GM18511 (cell line): Measurements from ENCODE around the gene POLR3E.
"Not testable (repeated sequence)": the region's sequence is repeated elsewhere in the genome, so short reads cannot be mapped to it uniquely, and the experiment has no call there.

Experiments
- ATAC-seq: cut with Tn5 transposase; IDR thresholded peaks from one replicate; pipeline ENCODE4 v1.9.1; 2021; ENCODE audit warnings: mild to moderate bottlenecking, moderate library complexity; ENCODE audit not compliant: unreplicated experiment

The POLR3E gene

GRCh38 chr16:22333457-22333994, 36.3 kb downstream of the POLR3E start:
- ATAC-seq = no peak

DNA sequence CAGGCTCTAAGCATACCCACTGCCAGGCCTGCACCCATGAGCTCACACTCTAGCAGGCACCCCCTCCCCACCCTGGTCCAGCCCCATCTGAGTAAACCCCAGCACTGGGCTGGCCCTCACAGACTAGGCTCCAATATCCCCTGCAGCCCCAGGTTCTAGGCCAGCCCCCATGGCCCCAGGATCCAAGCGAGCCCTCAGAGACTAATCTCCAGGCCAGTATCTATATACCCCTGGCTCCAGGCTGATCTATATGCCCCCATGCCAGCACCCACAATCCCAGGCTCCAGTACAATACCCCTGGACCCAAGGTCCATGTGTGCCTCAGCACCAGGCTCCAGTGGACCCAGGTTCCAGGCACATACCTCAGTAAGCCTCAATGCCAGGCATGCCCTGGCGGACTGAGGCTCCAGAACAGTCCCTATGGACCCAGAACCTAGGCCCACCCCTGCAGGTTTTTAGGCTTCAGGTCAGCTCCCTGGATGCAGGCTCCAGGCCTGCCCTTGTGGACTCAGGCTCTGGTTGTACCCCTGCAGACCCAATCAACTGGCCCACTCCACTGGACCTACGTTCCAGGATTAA, 38.5 kb downstream of the POLR3E start:
- ATAC-seq = no peak

- no peak for ATAC-seq
These were observed 39.4 kb downstream of the POLR3E start for GRCh38 chr16:22336581-22336980.

DNA sequence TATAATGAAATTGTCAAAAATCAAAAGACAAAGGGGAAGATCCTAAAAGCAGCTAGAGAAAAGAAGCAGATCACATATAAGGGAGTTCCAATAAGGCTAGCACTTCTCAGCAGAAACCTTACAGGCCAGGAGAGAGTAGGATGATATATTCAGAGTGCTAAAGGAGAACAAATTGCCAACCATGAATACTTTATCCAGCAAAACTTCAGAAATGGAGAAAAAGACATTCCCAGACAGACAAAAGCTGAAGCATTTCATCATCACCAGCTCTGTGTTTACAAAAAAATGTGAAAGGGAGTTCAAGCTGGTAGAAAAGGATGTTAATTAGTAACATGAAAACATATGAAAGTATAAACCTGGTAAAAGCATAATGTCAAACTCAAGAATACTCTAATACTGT, 39.8 kb downstream of the POLR3E start:
- ATAC-seq = no peak

- ATAC-seq = no peak
These were observed 40.8 kb downstream of the POLR3E start for GRCh38 chr16:22337849-22338635.

DNA sequence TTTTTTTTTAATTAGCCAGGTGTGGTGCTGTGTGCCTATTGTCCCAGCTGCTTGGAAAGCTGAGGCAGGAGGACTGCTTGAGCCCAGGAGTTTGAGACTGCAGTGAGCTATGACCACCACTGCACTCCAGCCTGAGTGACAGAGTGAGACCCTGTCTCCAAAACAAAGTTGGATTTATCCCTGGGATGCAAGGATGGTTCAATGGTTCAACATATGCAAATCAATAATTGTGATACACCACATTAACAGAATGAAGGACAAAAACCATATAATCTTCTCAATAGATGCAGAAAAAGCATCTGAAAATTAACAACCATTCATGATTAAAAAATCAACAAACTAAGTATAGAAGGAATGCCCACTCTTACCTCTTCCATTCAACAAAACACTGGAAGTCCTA, 43.7 kb downstream of the POLR3E start:
- ATAC-seq = no peak

- no peak for ATAC-seq
These were observed 44.9 kb downstream of the POLR3E start for GRCh38 chr16:22342082-22342481.

- no peak for ATAC-seq
These were observed 49.3 kb downstream of the POLR3E start for GRCh38 chr16:22346483-22346882.

DNA sequence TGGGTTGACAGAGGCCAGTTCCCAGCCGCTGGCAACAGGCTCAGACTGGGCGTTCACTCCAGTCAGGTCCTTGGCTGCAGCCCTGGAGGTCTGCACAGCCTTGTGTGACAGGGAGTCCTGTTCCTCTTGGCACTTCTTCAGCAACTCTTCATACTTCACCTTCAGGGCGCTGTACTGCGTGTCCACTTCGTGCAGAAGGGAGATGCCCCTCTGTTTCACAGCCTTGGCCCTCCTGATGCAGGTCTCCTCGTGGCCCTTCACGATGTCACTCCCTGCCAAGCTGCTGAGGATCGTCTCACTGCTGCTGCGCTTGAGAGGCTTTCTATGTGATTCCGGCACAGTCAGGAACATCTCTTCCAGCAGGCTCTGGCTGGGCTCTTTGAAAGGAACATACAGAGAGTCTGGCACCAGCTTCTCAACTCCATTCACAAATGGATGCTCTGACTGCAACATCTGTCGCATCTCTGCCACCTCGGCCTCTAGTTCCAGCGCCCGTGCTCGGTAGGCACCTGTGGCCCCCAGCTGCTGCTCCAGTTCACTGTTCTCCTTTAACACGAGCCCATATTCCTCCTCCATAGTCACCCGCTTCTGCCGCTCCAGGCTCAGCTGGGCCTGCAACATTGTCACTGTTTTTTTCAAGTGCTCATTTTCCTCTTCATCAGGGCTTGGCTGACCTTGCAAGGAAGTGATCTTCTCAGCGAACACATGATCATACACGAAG, 50.1 kb downstream of the POLR3E start:
- ATAC-seq = no peak

DNA sequence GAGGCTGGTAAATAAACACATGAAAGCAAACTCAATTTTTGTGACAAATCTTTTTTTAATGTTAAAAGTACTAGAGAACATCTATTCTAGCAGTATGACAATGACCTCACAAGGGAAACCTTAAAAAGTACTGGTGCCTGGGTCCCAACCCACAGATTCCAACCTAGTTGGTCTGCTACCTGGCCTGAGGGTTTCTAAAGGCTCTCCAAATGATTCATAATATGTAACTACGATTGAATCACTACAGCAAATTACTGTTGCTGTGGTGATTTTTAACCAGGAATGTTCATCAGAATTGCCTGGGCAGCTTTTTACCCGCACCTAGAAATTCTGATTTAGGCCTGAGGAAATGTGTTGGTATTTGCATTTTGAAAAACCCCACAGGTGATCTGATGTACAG, 51.1 kb downstream of the POLR3E start:
- no peak for ATAC-seq

DNA sequence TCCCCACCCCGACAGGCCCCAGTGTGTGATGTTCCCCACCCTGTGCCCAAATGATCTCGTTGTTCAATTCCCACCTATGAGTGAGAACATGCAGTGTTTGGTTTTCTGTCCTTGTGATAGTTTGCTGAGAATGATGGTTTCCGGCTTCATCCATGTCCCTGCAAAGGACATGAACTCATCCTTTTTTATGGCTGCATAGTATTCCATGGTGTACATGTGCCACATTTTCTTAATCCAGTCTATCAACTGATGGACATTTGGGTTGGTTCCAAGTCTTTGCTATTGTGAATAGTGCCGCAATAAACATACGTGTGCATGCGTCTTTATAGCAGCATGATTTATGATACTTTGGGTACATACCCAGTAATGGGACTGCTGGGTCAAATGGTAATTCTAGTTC, 53.8 kb downstream of the POLR3E start:
- ATAC-seq = not testable (repeated sequence)

DNA sequence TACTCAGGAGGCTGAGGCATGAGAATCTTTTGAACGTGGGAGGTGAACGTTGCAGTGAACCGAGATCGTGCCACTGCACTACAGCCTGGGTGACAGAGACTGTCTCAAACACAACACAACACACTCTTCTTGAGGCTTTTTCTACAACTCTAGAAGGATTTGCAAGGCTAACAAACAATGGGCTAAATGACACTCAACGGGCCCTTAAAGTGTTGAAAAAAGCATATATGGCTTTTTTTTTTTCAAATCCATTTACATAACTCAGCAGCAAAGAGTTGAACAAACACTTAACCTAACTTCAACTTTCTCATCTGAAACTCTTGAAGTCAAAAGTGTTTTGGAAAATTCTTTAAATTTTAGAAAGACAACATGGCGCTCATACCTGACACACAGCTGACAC, 54.9 kb downstream of the POLR3E start:
- no peak for ATAC-seq

GRCh38 chr16:22352723-22353122, 55.5 kb downstream of the POLR3E start:
- no peak for ATAC-seq

- no peak for ATAC-seq
These were observed 56.1 kb downstream of the POLR3E start for GRCh38 chr16:22353191-22353919.

- ATAC-seq = no peak
These were observed 56.8 kb downstream of the POLR3E start for GRCh38 chr16:22353933-22354541.

GRCh38 chr16:22355487-22355908, 58.3 kb downstream of the POLR3E start:
- ATAC-seq = no peak

DNA sequence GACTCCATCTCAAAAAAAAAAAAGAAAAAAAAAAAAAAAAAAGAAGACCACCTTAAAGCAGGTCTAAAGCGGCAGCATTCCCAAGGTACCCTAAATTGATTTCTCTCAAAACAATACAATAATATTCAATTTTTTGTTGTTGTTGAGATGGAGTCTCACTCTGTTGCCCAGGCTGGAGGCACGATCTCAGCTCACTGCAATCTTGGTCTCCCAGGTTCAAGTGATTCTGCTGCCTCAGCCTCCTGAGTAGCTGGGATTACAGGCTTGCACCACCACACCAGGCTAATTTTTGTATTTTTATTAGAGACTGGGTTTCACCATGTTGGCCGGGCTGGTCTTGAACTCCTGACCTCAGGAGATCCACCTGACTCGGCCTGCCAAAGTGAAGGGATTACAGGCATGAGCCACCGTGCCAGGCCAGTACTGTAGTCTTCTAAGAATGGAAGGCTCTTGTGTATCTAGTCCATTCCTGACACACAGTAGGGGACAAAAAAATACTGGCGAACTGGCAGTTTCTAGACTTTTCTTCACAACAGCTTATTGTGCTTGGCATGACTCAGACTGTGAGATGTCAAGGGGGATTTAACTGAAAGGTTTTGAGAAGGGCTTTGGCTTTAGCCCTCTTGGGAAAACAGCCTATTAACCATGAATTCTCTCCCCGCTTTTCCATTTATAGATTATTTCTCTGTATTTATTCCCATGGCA, 59.9 kb downstream of the POLR3E start:
- peak; percentile 47 for ATAC-seq

GRCh38 chr16:22357635-22357971, 60.4 kb downstream of the POLR3E start:
- peak; percentile 64 for ATAC-seq

GRCh38 chr16:22358000-22358399, 60.8 kb downstream of the POLR3E start:
- no peak for ATAC-seq

- ATAC-seq = no peak
These were observed 62.5 kb downstream of the POLR3E start for GRCh38 chr16:22359679-22360078.
